ENCODE data around the gene PDLIM7.

The PDLIM7 gene

DNA sequence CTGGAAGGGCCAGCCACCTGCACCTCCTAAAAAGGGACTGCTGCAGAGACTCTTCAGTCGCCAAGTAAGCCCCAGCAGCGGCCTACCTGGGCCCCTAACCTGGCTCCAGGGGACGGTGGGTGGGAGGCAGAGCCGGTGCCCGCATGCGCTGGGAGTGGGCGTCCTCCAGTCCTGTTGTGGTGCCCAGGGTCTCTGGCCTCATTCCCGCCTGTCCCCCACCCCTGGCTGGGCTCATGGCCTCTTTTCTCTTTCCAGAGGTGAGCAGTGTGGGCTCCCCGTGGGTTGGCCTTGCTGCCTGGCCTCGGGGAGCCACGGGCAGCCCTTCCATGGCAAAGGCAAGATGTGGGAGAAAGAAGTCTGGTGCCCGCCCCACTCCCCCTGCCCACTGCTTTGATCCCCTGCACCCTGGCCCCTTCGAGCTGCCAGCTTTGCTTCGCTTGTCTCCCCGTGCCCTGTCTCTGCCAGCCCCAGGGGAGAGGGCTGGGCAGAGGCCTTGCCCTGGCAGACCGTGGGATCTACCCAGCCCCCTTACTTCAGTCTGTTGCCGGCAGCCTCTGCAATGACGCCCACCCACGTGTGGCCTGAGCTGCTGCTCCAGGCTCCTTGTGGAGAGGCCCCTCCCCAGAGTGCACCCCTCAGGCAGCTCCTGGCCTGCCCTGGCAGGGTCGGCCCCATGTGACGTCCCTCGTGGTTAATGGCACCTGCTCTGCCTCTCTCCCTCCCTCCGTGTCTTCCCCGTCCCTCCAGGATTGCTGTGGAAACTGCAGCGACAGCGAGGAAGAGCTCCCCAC is 56.2 kb downstream of the PDLIM7 start:
- DNase-seq, result no peak

DNA sequence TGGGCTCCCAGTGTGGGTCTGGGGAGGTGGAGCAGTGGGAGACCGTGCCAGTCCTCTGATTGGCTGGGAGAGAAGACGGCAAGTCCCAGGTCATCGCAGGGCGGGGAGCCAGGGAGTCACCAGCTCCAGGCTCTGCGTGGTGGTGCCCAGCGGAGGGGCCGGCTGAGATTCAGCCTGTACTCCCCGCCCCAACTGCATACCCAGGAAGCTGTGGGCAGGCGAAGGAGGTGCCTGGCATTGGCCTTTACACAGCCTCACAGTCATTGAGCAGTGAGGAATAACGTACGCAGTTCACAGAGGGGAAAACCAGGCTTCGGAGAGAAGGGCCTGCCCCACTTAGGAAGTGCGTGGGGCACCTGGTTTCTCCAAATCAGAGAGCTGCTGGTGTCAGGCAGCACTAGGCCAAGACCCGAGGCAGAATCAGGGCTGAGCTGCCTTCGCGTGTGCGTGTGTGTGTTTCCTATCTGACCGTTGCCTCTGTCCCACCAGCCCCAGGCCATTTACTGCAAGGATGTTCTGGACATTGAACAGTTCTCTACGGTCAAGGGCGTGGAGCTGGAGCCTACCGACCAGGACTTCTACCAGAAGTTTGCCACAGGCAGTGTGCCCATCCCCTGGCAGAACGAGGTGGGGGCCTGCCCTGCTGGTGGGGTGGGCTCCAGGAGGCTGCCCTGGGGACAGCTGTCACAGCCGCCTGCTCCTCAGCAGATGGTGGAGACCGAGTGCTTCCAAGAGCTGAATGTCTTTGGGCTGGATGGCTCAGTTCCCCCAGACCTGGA is 57.0 kb downstream of the PDLIM7 start:
- peak; percentile 57 for DNase-seq

- no peak for DNase-seq
Observed at GRCh38 chr5:177439518-177440053, 57.8 kb downstream of the PDLIM7 start.

DNA sequence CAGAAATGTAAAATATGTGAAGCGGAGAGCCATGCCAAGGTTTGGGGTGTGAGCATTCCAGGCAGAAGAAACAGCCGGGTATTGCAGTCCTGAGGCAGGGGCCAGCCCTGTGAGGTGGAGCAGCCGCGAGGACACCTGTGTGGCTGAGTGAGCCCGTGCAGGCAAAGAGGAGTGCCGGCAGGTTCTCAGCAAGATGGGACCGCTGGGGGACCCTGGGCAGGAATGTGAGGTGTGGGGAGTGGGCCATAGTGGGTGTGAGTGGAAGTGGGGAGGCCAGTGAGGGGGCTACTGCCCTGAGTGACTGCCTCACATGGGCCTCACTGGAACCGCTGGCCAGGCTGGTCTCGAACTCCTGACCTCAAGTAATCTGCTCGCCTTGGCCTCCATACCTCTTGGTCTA is 58.9 kb downstream of the PDLIM7 start:
- DNase-seq, result no peak

DNA sequence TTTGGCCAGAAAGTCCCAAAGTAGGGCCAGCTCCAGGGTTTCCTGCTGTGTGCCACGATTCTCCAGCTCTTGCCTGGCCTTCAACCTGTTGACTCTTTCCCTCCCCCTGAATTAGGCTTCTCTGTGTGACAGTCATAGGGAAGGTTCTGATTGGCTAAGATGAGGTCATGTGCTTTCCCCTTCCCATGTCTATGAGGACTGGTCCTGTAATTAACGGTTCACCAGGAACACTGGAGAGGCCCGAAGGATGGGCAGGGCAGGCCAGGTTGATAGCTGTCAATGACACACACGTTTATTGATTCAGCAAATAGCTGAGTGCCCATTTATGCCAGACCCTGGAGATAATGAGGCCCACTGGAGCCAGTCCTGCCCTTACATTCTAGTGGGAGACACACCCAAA is 59.8 kb downstream of the PDLIM7 start:
- no peak for DNase-seq

DNA sequence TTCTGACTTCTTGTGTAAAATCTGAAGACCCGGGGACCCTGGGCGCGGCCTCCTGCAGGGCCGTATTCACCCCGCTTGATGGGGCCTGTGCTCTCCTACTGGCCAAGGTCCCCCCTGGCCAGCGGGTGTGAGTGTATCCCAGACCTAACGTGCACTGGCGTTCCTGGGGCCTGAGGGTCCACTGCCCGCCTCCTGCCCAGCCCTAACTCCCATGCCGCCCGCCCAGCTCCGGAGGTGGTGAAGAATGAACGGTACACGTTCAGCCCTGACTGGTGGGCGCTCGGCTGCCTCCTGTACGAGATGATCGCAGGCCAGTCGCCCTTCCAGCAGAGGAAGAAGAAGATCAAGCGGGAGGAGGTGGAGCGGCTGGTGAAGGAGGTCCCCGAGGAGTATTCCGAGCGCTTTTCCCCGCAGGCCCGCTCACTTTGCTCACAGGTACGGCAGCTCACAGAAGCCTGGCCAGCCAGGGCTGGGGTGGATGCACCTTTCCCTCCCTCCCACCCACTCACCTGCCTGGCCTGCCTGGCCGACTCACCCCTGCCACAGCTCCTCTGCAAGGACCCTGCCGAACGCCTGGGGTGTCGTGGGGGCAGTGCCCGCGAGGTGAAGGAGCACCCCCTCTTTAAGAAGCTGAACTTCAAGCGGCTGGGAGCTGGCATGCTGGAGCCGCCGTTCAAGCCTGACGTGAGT is 61.4 kb downstream of the PDLIM7 start:
- no peak for DNase-seq

- DNase-seq, result no peak
Observed at GRCh38 chr5:177434942-177435738, 62.3 kb downstream of the PDLIM7 start.

GRCh38 chr5:177434437-177434836 is 63.0 kb downstream of the PDLIM7 start:
- peak; percentile 77 for DNase-seq

GRCh38 chr5:177433658-177434217 is 63.7 kb downstream of the PDLIM7 start:
- no peak for DNase-seq
